HG03280 (cell line): Measurements from ENCODE around the gene CHST10.

ENCODE experiments used
- ATAC-seq: cut with Tn5 transposase; IDR thresholded peaks from one replicate; pipeline ENCODE4 v1.9.1; 2021; ENCODE audit warnings: mild to moderate bottlenecking, moderate library complexity; ENCODE audit not compliant: unreplicated experiment

The CHST10 gene

GRCh38 chr2:100417711-100418124, 250 bp upstream of the CHST10 start:
- no peak for ATAC-seq

- ATAC-seq: no peak
Measured at GRCh38 chr2:100416397-100416934, 1.0 kb downstream of the CHST10 start.

- no peak for ATAC-seq
Measured at GRCh38 chr2:100413571-100413970, 3.9 kb downstream of the CHST10 start.

GRCh38 chr2:100412881-100413321, 4.6 kb downstream of the CHST10 start:
- ATAC-seq: no peak

GRCh38 chr2:100412466-100412865, 5.0 kb downstream of the CHST10 start:
- ATAC-seq: no peak

- no peak for ATAC-seq
Measured at GRCh38 chr2:100411841-100412292, 5.6 kb downstream of the CHST10 start.

- no peak for ATAC-seq
Measured at GRCh38 chr2:100409975-100410647, 7.4 kb downstream of the CHST10 start.

GRCh38 chr2:100409461-100409860, 8.0 kb downstream of the CHST10 start:
- ATAC-seq: no peak

- ATAC-seq: no peak
Measured at GRCh38 chr2:100408941-100409340, 8.5 kb downstream of the CHST10 start.

- ATAC-seq: no peak
Measured at GRCh38 chr2:100408104-100408503, 9.4 kb downstream of the CHST10 start.

GRCh38 chr2:100407563-100407962, 9.9 kb downstream of the CHST10 start:
- no peak for ATAC-seq

- no peak for ATAC-seq
Measured at GRCh38 chr2:100407073-100407472, 10.4 kb downstream of the CHST10 start.

GRCh38 chr2:100406120-100406508, 11.4 kb downstream of the CHST10 start:
- no peak for ATAC-seq

GRCh38 chr2:100405403-100406119, 11.9 kb downstream of the CHST10 start:
- no peak for ATAC-seq

- no peak for ATAC-seq
Measured at GRCh38 chr2:100404411-100404810, 13.1 kb downstream of the CHST10 start.

- ATAC-seq: no peak
Measured at GRCh38 chr2:100403722-100404121, 13.7 kb downstream of the CHST10 start.

GRCh38 chr2:100401268-100401667, 16.2 kb downstream of the CHST10 start:
- no peak for ATAC-seq

GRCh38 chr2:100399714-100400113, 17.8 kb downstream of the CHST10 start:
- ATAC-seq: no peak

GRCh38 chr2:100397976-100398375, 19.5 kb downstream of the CHST10 start:
- ATAC-seq: no peak

- no peak for ATAC-seq
Measured at GRCh38 chr2:100397118-100397860, 20.2 kb downstream of the CHST10 start.

- no peak for ATAC-seq
Measured at GRCh38 chr2:100396483-100396882, 21.0 kb downstream of the CHST10 start.
